ENCODE data around the gene NPAS3. TPM values are rescaled to one million over a fixed set of nuclear protein-coding genes. Genes with fewer than 3 reads are reported as not detected.

The NPAS3 gene
- polyA plus RNA-seq, 2 of the 4 experiments (the other 2 are of a cell fraction): not detected

DNA sequence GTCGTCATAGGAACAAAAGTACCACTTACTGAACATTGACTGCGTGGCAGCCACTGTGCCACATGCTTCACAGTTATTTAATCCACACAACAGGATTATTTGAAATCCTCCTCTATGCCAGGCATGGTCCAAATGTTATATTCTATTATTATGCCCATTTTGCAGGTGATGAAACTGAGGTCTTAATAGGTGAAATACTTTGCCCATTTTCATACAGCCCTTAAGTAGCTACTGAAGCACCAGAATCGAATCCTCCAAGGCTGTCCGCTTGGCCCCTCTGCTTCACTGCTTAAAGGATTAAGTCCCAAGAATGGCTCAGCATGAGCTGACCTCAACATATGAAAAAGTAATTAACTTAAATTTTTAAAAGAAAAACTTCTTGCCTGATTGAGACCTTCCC, 799.4 kb downstream of the NPAS3 start:
- Histone ChIP-seq H3K9me3 (no peaks in the 10 kb centered on the region), H3K27ac (no peak overlapping the region), H3K4me2 (no peak overlapping the region), H3K4me1 (no peaks in the 10 kb centered on the region), H3K4me3 (no peak overlapping the region)
- FAIRE-seq (no peak), DNase-seq (ENCODE audit: low read depth in 1 of 2, low spot score in 1 of 2) (no peak), ATAC-seq (no peak)
- CTCF ChIA-PET: interaction anchor here (2.4 kb wide), 1 partner anchor 55 kb away, joined by 8 read pairs; no protein-coding TSS in a partner anchor
- TF ChIP-seq NR3C1 (IDR thresholded peaks at IDR 0.05) (no peak), FOSL2 (IDR thresholded peaks at IDR 0.05) (no peak), FOSL2 (CRISPR knock-in tag; IDR thresholded peaks at IDR 0.05) (no peak), BHLHE40 (IDR thresholded peaks at IDR 0.05; ENCODE audit: low read depth, low read length) (no peak)
- TF ChIP-seq, protein P1, sequence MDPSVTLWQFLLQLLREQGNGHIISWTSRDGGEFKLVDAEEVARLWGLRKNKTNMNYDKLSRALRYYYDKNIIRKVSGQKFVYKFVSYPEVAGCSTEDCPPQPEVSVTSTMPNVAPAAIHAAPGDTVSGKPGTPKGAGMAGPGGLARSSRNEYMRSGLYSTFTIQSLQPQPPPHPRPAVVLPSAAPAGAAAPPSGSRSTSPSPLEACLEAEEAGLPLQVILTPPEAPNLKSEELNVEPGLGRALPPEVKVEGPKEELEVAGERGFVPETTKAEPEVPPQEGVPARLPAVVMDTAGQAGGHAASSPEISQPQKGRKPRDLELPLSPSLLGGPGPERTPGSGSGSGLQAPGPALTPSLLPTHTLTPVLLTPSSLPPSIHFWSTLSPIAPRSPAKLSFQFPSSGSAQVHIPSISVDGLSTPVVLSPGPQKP (IDR thresholded peaks at IDR 0.05; ENCODE audit: low read depth, low read length): no peak
- TF ChIP-seq, protein P2, sequence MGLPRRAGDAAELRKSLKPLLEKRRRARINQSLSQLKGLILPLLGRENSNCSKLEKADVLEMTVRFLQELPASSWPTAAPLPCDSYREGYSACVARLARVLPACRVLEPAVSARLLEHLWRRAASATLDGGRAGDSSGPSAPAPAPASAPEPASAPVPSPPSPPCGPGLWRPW (IDR thresholded peaks at IDR 0.05): no peak
- TF ChIP-seq, protein P3, sequence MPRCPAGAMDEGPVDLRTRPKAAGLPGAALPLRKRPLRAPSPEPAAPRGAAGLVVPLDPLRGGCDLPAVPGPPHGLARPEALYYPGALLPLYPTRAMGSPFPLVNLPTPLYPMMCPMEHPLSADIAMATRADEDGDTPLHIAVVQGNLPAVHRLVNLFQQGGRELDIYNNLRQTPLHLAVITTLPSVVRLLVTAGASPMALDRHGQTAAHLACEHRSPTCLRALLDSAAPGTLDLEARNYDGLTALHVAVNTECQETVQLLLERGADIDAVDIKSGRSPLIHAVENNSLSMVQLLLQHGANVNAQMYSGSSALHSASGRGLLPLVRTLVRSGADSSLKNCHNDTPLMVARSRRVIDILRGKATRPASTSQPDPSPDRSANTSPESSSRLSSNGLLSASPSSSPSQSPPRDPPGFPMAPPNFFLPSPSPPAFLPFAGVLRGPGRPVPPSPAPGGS (IDR thresholded peaks at IDR 0.05): no peak
- TF ChIP-seq, protein P4, sequence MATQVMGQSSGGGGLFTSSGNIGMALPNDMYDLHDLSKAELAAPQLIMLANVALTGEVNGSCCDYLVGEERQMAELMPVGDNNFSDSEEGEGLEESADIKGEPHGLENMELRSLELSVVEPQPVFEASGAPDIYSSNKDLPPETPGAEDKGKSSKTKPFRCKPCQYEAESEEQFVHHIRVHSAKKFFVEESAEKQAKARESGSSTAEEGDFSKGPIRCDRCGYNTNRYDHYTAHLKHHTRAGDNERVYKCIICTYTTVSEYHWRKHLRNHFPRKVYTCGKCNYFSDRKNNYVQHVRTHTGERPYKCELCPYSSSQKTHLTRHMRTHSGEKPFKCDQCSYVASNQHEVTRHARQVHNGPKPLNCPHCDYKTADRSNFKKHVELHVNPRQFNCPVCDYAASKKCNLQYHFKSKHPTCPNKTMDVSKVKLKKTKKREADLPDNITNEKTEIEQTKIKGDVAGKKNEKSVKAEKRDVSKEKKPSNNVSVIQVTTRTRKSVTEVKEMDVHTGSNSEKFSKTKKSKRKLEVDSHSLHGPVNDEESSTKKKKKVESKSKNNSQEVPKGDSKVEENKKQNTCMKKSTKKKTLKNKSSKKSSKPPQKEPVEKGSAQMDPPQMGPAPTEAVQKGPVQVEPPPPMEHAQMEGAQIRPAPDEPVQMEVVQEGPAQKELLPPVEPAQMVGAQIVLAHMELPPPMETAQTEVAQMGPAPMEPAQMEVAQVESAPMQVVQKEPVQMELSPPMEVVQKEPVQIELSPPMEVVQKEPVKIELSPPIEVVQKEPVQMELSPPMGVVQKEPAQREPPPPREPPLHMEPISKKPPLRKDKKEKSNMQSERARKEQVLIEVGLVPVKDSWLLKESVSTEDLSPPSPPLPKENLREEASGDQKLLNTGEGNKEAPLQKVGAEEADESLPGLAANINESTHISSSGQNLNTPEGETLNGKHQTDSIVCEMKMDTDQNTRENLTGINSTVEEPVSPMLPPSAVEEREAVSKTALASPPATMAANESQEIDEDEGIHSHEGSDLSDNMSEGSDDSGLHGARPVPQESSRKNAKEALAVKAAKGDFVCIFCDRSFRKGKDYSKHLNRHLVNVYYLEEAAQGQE (IDR thresholded peaks at IDR 0.05): no peak
- POLR2A ChIA-PET: no interaction called here
- WGBS (ENCODE audit: missing lambda C conversion rate): 22% methylated on average over 4 of the region's 4 CpGs

DNA sequence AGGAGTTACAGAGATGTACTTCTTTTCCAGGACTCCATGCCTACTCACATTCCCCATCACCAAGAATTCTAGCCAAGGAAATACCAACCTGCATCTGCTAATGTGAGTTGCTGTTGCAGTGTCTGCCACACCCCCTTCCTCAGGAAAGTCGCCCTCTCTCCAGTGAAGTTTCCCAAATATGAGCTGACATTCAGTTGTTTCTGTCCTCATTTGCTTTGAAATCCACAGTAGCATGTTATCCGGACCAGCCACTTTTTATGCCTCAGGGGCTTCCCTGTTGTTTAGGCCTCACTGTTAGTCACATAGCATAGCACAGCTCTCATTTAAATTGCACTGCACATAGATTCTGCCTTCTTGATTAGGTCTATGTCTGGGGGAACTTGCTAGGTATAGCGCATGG, 799.8 kb downstream of the NPAS3 start:
- 53% methylated on average over 3 of the region's 3 CpGs for WGBS (ENCODE audit: missing lambda C conversion rate)
- Histone ChIP-seq H3K4me1 (no peaks in the 10 kb centered on the region), H3K9me3 (no peaks in the 10 kb centered on the region), H3K4me3 (no peak overlapping the region), H3K4me2 (no peak overlapping the region), H3K27ac (no peak overlapping the region)
- TF ChIP-seq CHD4 (IDR thresholded peaks at IDR 0.05; ENCODE audit: borderline replicate concordance) (no peak), TFCP2L1 (CRISPR knock-in tag; IDR thresholded peaks at IDR 0.05) (no peak), JUNB (IDR thresholded peaks at IDR 0.05) (no peak), POLR2AphosphoS2 (conservative IDR thresholded peaks at IDR 0.05; ENCODE audit: low read length) (no peak), FOSB (CRISPR knock-in tag; IDR thresholded peaks at IDR 0.05) (no peak), ZFP36 (IDR thresholded peaks at IDR 0.05; ENCODE audit: borderline replicate concordance, partially characterized antibody) (no peak)
- TF ChIP-seq, protein P5, sequence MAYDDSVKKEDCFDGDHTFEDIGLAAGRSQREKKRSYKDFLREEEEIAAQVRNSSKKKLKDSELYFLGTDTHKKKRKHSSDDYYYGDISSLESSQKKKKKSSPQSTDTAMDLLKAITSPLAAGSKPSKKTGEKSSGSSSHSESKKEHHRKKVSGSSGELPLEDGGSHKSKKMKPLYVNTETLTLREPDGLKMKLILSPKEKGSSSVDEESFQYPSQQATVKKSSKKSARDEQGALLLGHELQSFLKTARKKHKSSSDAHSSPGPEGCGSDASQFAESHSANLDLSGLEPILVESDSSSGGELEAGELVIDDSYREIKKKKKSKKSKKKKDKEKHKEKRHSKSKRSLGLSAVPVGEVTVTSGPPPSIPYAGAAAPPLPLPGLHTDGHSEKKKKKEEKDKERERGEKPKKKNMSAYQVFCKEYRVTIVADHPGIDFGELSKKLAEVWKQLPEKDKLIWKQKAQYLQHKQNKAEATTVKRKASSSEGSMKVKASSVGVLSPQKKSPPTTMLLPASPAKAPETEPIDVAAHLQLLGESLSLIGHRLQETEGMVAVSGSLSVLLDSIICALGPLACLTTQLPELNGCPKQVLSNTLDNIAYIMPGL (CRISPR knock-in tag; IDR thresholded peaks at IDR 0.05; ENCODE audit: borderline replicate concordance): no peak
- TF ChIP-seq, protein P6, sequence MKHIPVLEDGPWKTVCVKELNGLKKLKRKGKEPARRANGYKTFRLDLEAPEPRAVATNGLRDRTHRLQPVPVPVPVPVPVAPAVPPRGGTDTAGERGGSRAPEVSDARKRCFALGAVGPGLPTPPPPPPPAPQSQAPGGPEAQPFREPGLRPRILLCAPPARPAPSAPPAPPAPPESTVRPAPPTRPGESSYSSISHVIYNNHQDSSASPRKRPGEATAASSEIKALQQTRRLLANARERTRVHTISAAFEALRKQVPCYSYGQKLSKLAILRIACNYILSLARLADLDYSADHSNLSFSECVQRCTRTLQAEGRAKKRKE (CRISPR knock-in tag; IDR thresholded peaks at IDR 0.05; ENCODE audit: low read depth): no peak
- FAIRE-seq (no peak), DNase-seq (ENCODE audit: low read depth in 1 of 2, low spot score in 1 of 2) (no peak), ATAC-seq (no peak)
- POLR2A ChIA-PET: no interaction called here
- CTCF ChIA-PET: interaction anchor here (1.2 kb wide), 1 partner anchor 54 kb away, joined by 4 read pairs; no protein-coding TSS in a partner anchor

Measured in A549 (cell line).